Activated T-cell treated with anti-CD3 and anti-CD28 coated beads, Interleukin-2, amount 50 U/mL, for 72 hours (primary cell): ENCODE data around the gene MLLT10. TPM values are rescaled to one million over a fixed set of nuclear protein-coding genes. Genes with fewer than 3 reads are reported as not detected.

Experiments
- ATAC-seq, 2 donors: fragments of 150-1000 bp; cut with Tn5 transposase; replicated peaks in 1 of 2; 2 replicates each; pipeline ENCODE4 v1.10.0; 2021; ENCODE audit warnings: moderate library complexity in 2 of 2, mild to moderate bottlenecking in 1 of 2
- DNase-seq, 2 donors: peaks; one replicate each; pipeline ENCODE4 v3.0.0; 2021 to 2022; ENCODE audit warnings: mixed read lengths in 1 of 2
- H3K27ac Mint-ChIP-seq: one replicate; pipeline ENCODE4 v1.8.0; 2022; ENCODE audit warnings: mild to moderate bottlenecking, moderate library complexity, mixed read lengths
- H3K27me3 Mint-ChIP-seq: one replicate; pipeline ENCODE4 v1.8.0; 2022; ENCODE audit warnings: low read depth, mixed read lengths
- H3K36me3 Mint-ChIP-seq, 2 donors: one replicate each; pipeline ENCODE4 v1.8.0; 2022; ENCODE audit warnings: mixed read lengths in 2 of 2, mild to moderate bottlenecking in 1 of 2; ENCODE audit not compliant: insufficient read depth in 2 of 2
- H3K4me1 Mint-ChIP-seq: one replicate; pipeline ENCODE4 v1.8.0; 2022; ENCODE audit warnings: low read depth, mixed read lengths
- H3K4me3 Mint-ChIP-seq, 2 donors: one replicate each; pipeline ENCODE4 v1.8.0; 2022; ENCODE audit warnings: mild to moderate bottlenecking in 2 of 2, mixed read lengths in 2 of 2, moderate library complexity in 2 of 2
- H3K9me3 Mint-ChIP-seq, 2 donors: one replicate each; pipeline ENCODE4 v1.8.0; 2022; ENCODE audit warnings: mixed read lengths in 2 of 2
- total RNA-seq, 2 donors: library from RNA; stranded (reverse); gene quantifications; one replicate each; pipeline ENCODE4 v1.2.3, GENCODE V29; 2022

Gene MLLT10
- total RNA-seq, result 10 to 100 TPM; 45.4 to 46.0 TPM

- Mint-ChIP-seq H3K27ac (peak within 1 kb of the TSS; percentile 82), H3K27me3 (no peaks in the 10 kb centered on the region), H3K4me3 (peak within 1 kb of the TSS; percentile 88 to 95), H3K36me3 (peaks cover 6 to 7% of the 10 kb centered on the region in 2 donors), H3K4me1 (peaks cover 12% of the 10 kb centered on the region), H3K9me3 (no peaks in the 10 kb centered on the region)
- DNase-seq, result peak; percentile 94 to 95
- ATAC-seq, result peak; percentile 91 to 92
Measured at GRCh38 chr10:21533467-21534279, at the start of gene MLLT10. MLLT10 (plus strand) TSS chr10:21534232; CDS start chr10:21534645, 413 bp downstream.

GRCh38 chr10:21487416-21488180 is 46.4 kb upstream of the MLLT10 start:
- H3K36me3 Mint-ChIP-seq, result no peaks in the 10 kb centered on the region
- H3K9me3 Mint-ChIP-seq, result no peaks in the 10 kb centered on the region
- H3K27me3 Mint-ChIP-seq, result peaks cover 11% of the 10 kb centered on the region
- ATAC-seq (no peak), DNase-seq (no peak)
- no peak overlapping the region for H3K27ac Mint-ChIP-seq
- no peak overlapping the region for H3K4me3 Mint-ChIP-seq
- no peaks in the 10 kb centered on the region for H3K4me1 Mint-ChIP-seq

- DNase-seq (no peak), ATAC-seq (no peak)
- Mint-ChIP-seq H3K27ac (no peak overlapping the region), H3K4me3 (no peak overlapping the region), H3K4me1 (no peaks in the 10 kb centered on the region), H3K36me3 (no peaks in the 10 kb centered on the region), H3K27me3 (peaks cover 19% of the 10 kb centered on the region), H3K9me3 (no peaks in the 10 kb centered on the region)
Measured at GRCh38 chr10:21488246-21488956, 45.6 kb upstream of the MLLT10 start.

- Mint-ChIP-seq H3K9me3 (no peaks in the 10 kb centered on the region), H3K27me3 (peaks cover 25% of the 10 kb centered on the region), H3K4me1 (peaks cover 3% of the 10 kb centered on the region), H3K36me3 (no peaks in the 10 kb centered on the region), H3K4me3 (no peak overlapping the region), H3K27ac (no peak overlapping the region)
- ATAC-seq, result no peak
- no peak for DNase-seq
Measured at GRCh38 chr10:21488957-21489446, 45.0 kb upstream of the MLLT10 start.

- H3K4me3 Mint-ChIP-seq, result no peak overlapping the region
- H3K27me3 Mint-ChIP-seq, result peaks cover 32% of the 10 kb centered on the region
- ATAC-seq, result no peak
- H3K9me3 Mint-ChIP-seq, result no peaks in the 10 kb centered on the region
- H3K4me1 Mint-ChIP-seq, result peaks cover 10% of the 10 kb centered on the region
- no peaks in the 10 kb centered on the region for H3K36me3 Mint-ChIP-seq
- no peak for DNase-seq
- no peak overlapping the region for H3K27ac Mint-ChIP-seq
Measured at GRCh38 chr10:21490028-21490710, 43.9 kb upstream of the MLLT10 start.

GRCh38 chr10:21490711-21491105 is 43.3 kb upstream of the MLLT10 start:
- Mint-ChIP-seq H3K4me3 (no peak overlapping the region), H3K9me3 (no peaks in the 10 kb centered on the region), H3K4me1 (peaks cover 14% of the 10 kb centered on the region), H3K27me3 (peaks cover 37% of the 10 kb centered on the region), H3K27ac (no peak overlapping the region), H3K36me3 (peaks cover 0 to 1% of the 10 kb centered on the region in 2 donors)
- DNase-seq (no peak), ATAC-seq (no peak)

GRCh38 chr10:21492421-21492820 is 41.6 kb upstream of the MLLT10 start:
- Mint-ChIP-seq H3K4me1 (peaks cover 15% of the 10 kb centered on the region), H3K9me3 (no peaks in the 10 kb centered on the region), H3K36me3 (peaks cover 0 to 1% of the 10 kb centered on the region in 2 donors), H3K27me3 (peaks cover 39% of the 10 kb centered on the region), H3K4me3 (no peak overlapping the region), H3K27ac (no peak overlapping the region)
- ATAC-seq, result no peak
- DNase-seq, result no peak

GRCh38 chr10:21493784-21494183 is 40.2 kb upstream of the MLLT10 start:
- Mint-ChIP-seq H3K27me3 (peaks cover 52% of the 10 kb centered on the region), H3K27ac (no peak overlapping the region), H3K36me3 (peaks cover 0 to 3% of the 10 kb centered on the region in 2 donors), H3K9me3 (no peaks in the 10 kb centered on the region), H3K4me1 (peaks cover 25% of the 10 kb centered on the region), H3K4me3 (peak overlapping the region; percentile 88 to 97)
- no peak for ATAC-seq
- no peak for DNase-seq

- Mint-ChIP-seq H3K36me3 (peaks cover 1 to 3% of the 10 kb centered on the region in 2 donors), H3K4me1 (peaks cover 25% of the 10 kb centered on the region), H3K27me3 (peaks cover 58% of the 10 kb centered on the region), H3K4me3 (peak overlapping the region; percentile 88 to 97), H3K9me3 (no peaks in the 10 kb centered on the region), H3K27ac (no peak overlapping the region)
- ATAC-seq (peak in 1 of 2 donors; percentile 18), DNase-seq (peak; percentile 32 to 50)
Measured at GRCh38 chr10:21494191-21495001, 39.6 kb upstream of the MLLT10 start.

- no peak overlapping the region for H3K27ac Mint-ChIP-seq
Measured at GRCh38 chr10:21495002-21495751, 38.9 kb upstream of the MLLT10 start.

GRCh38 chr10:21495752-21496342 is 38.2 kb upstream of the MLLT10 start:
- H3K36me3 Mint-ChIP-seq, result peaks cover 1 to 3% of the 10 kb centered on the region in 2 donors
- H3K9me3 Mint-ChIP-seq, result no peaks in the 10 kb centered on the region
- H3K4me3 Mint-ChIP-seq, result peak overlapping the region; percentile 88 to 97
- H3K27ac Mint-ChIP-seq, result no peak overlapping the region
- H3K4me1 Mint-ChIP-seq, result peaks cover 25% of the 10 kb centered on the region
- ATAC-seq (peak; percentile 84 to 85), DNase-seq (peak; percentile 87 to 94)
- H3K27me3 Mint-ChIP-seq, result peaks cover 67% of the 10 kb centered on the region

More at GRCh38 chr10:21495002-21495751, 38.9 kb upstream of the MLLT10 start:
- H3K27me3 Mint-ChIP-seq, result peaks cover 64% of the 10 kb centered on the region
- no peak for DNase-seq
- peak in 1 of 2 donors; percentile 3 for ATAC-seq
- H3K4me3 Mint-ChIP-seq, result peak overlapping the region; percentile 88 to 97
- H3K9me3 Mint-ChIP-seq, result no peaks in the 10 kb centered on the region
- H3K36me3 Mint-ChIP-seq, result peaks cover 1 to 3% of the 10 kb centered on the region in 2 donors
- peaks cover 25% of the 10 kb centered on the region for H3K4me1 Mint-ChIP-seq
